HCT116 (cell line): Measurements from ENCODE around the gene RNF152. TPM values are rescaled to one million over a fixed set of nuclear protein-coding genes. Genes with fewer than 3 reads are reported as not detected.

Experiments
- ATAC-seq: fragments of 200-7000 bp; cut with Tn5 transposase; 2 replicates; pipeline ENCODE4 v1.9.1; 2020; ENCODE audit warnings: mild to moderate bottlenecking, moderate library complexity
- Bru-seq: library from RNA; stranded (reverse); fragments of 400-500 nt; gene quantifications from one replicate; lab custom pipeline; 2021; lab: Mats Ljungman, UMichigan
- BruChase-seq, 2 experiments: library from RNA; stranded (reverse); fragments of 400-500 nt; gene quantifications; one replicate each; lab custom pipeline; 2021; lab: Mats Ljungman, UMichigan
- BruUV-seq: library from RNA; stranded (reverse); fragments of 400-500 nt; replicated peaks from 2 replicates; lab custom pipeline; 2021; lab: Mats Ljungman, UMichigan
- CTCF ChIA-PET: fragments of 300-600 bp; sonication (Branson Sonifier 250); formaldehyde crosslinking; loops from one replicate; lab custom pipeline; 2021; ENCODE audit warnings: antibody characterized with exemption; lab: Charles Lee
- POLR2A ChIA-PET: fragments of 300-600, 350-600 bp; sonication (Branson Sonifier 250); formaldehyde crosslinking; loops from one replicate; lab custom pipeline; 2021; ENCODE audit warnings: antibody characterized with exemption; lab: Charles Lee
- RAD21 ChIA-PET, 2 experiments: fragments of 300-600 bp; sonication (Branson Sonifier 250); formaldehyde crosslinking; loops; one replicate each; lab custom pipeline; 2023; ENCODE audit warnings: low total read pairs in 2 of 2; ENCODE audit not compliant: uncharacterized antibody in 2 of 2, unreplicated experiment in 2 of 2, low non-redundant PET in 1 of 2; lab: Charles Lee
- DNase-seq: peaks from one replicate; pipeline ENCODE4 v3.0.0-alpha.2; 2010; ENCODE audit warnings: low read depth, low spot score
- H2AFZ ChIP-seq: fragments of 200-600 bp; shearing (Covaris generic), sonication (generic); 2 replicates; pipeline ENCODE4 v1.6.1; 2017; ENCODE audit warnings: low read depth, mixed run types, mixed read lengths, antibody characterized with exemption, low read length; ENCODE audit not compliant: poor library complexity, severe bottlenecking
- H3K27ac ChIP-seq: 2 replicates; pipeline ENCODE4 v1.5.1; 2012; ENCODE audit warnings: low read depth, low read length
- H3K27me3 ChIP-seq: fragments of 200-600 bp; sonication (generic); 2 replicates; pipeline ENCODE4 v1.6.1; 2016; ENCODE audit warnings: mixed run types, low read length, mixed read lengths; ENCODE audit not compliant: insufficient read depth
- H3K36me3 ChIP-seq, 2 experiments: fragments of 200-500 bp in 1 of 2; fragments of 200-600 bp in 1 of 2; sonication (Bioruptor generic) in 1 of 2; sonication (generic) in 1 of 2; 2 replicates each; pipeline versions ENCODE4 v1.5.1 to v1.6.1; 2014 to 2016; ENCODE audit warnings: low read length in 2 of 2, inconsistent platforms in 1 of 2, mixed read lengths in 1 of 2, mixed run types in 1 of 2; ENCODE audit not compliant: insufficient read depth in 2 of 2, control insufficient read depth in 1 of 2
- H3K4me1 ChIP-seq, 2 experiments: fragments of 200-600 bp in 1 of 2; sonication (generic) in 1 of 2; 2 replicates each; pipeline versions ENCODE4 v1.5.1 to v1.6.1; 2012 to 2017; ENCODE audit warnings: low read length in 2 of 2, inconsistent platforms in 1 of 2, mild to moderate bottlenecking in 1 of 2, mixed read lengths in 1 of 2, mixed run types in 1 of 2, moderate library complexity in 1 of 2; ENCODE audit not compliant: insufficient read depth in 2 of 2, control insufficient read depth in 1 of 2
- H3K4me2 ChIP-seq: fragments of 200-600 bp; sonication (generic); 2 replicates; pipeline ENCODE4 v1.6.1; 2017; ENCODE audit warnings: mixed run types, low read length, mixed read lengths
- H3K4me3 ChIP-seq, 2 experiments: fragments of 200-600 bp in 1 of 2; sonication (generic) in 1 of 2; replicated peaks in 1 of 2; 2 replicates each; pipeline ENCODE4 v1.5.1; 2011 to 2016; ENCODE audit warnings: low read length in 2 of 2, control low read depth in 1 of 2, low read depth in 1 of 2, mild to moderate bottlenecking in 1 of 2, mixed read lengths in 1 of 2, mixed run types in 1 of 2
- H3K79me2 ChIP-seq: fragments of 200-600 bp; sonication (generic); 2 replicates; pipeline ENCODE4 v1.6.1; 2017; ENCODE audit warnings: mild to moderate bottlenecking, mixed run types, low read length, moderate library complexity, mixed read lengths; ENCODE audit not compliant: insufficient read depth
- H3K9ac ChIP-seq: fragments of 200-600 bp; sonication (generic); 2 replicates; pipeline ENCODE4 v1.6.1; 2016; ENCODE audit warnings: low read length, mixed read lengths
- H3K9me2 ChIP-seq: fragments of 200-600 bp; sonication (generic), shearing (Covaris generic); 2 replicates; pipeline ENCODE4 v1.6.1; 2017; ENCODE audit warnings: mixed run types, mild to moderate bottlenecking, moderate library complexity; ENCODE audit not compliant: insufficient read depth
- H3K9me3 ChIP-seq, 2 experiments: fragments of 200-500 bp in 1 of 2; fragments of 200-600 bp in 1 of 2; sonication (Bioruptor generic) in 1 of 2; sonication (generic) in 1 of 2; 2 replicates each; pipeline ENCODE4 v1.6.1; 2014 to 2017; ENCODE audit warnings: low read length in 2 of 2, mixed read lengths in 2 of 2, inconsistent platforms in 1 of 2, low read depth in 1 of 2, mild to moderate bottlenecking in 1 of 2, mixed run types in 1 of 2, moderate library complexity in 1 of 2; ENCODE audit not compliant: control insufficient read depth in 1 of 2, insufficient read depth in 1 of 2
- H4K20me1 ChIP-seq: fragments of 200-600 bp; sonication (generic), shearing (Covaris generic); 2 replicates; pipeline ENCODE4 v1.6.1; 2017; ENCODE audit warnings: mixed run types, mild to moderate bottlenecking, moderate library complexity; ENCODE audit not compliant: insufficient read depth
- CEBPB ChIP-seq: IDR thresholded peaks from 2 replicates; pipeline ENCODE4 v1.6.1; 2012; ENCODE audit warnings: low read depth
- EZH2 ChIP-seq: fragments of 200-600 bp; sonication (generic); IDR thresholded peaks from 2 replicates; pipeline ENCODE4 v1.6.1; 2017; ENCODE audit warnings: antibody characterized with exemption, mixed run types
- JUND ChIP-seq: IDR thresholded peaks from 2 replicates; pipeline ENCODE4 v1.6.1; 2012
- ZFX ChIP-seq: fragments of 450-650 bp; IDR thresholded peaks from 2 replicates; pipeline ENCODE4 v1.6.1; 2017
- ZNF274 ChIP-seq: fragments of 200-500 bp; sonication (Bioruptor generic); IDR thresholded peaks from 2 replicates; pipeline ENCODE4 v1.6.1; 2014; ENCODE audit warnings: mild to moderate bottlenecking, low read depth, low read length, inconsistent platforms
- intact Hi-C: fragments of 100-400 bp; cut with micrococcal nuclease; formaldehyde crosslinking; loops from 2 replicates; pipeline ENCODE4 v1.10.0; 2022
- long read RNA-seq: library from polyadenylated mRNA; unstranded; transcript quantifications from one replicate; pipeline ENCODE4 v2.0.0, GENCODE V29; 2021; ENCODE audit not compliant: unreplicated experiment
- polyA plus RNA-seq: library from polyadenylated mRNA; unstranded; fragments of >200 nt; gene quantifications from 2 replicates; pipeline ENCODE4 v1.2.1, GENCODE V29; 2012; ENCODE audit warnings: missing spikeins
- total RNA-seq: library from RNA; stranded (reverse); gene quantifications from one replicate; pipeline ENCODE4 v1.2.1, GENCODE V29; 2021; ENCODE audit not compliant: unreplicated experiment
- TF ChIP-seq, protein P1 (sequence below): IDR thresholded peaks from 2 replicates; pipeline ENCODE4 v1.6.1; 2011; ENCODE audit warnings: mild to moderate bottlenecking, low read length, moderate library complexity; ENCODE audit not compliant: insufficient replicate concordance; ENCODE audit errors: extremely low read depth

The RNF152 gene, protein sequence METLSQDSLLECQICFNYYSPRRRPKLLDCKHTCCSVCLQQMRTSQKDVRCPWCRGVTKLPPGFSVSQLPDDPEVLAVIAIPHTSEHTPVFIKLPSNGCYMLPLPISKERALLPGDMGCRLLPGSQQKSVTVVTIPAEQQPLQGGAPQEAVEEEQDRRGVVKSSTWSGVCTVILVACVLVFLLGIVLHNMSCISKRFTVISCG
- total RNA-seq (0.47 TPM), Bru-seq, nascent RNA (percentile 20 among the genes with signal in this experiment), BruChase-seq, experiment 1, labeled RNA remaining after a 6-hour chase (percentile 21 among the genes with signal in this experiment), BruChase-seq, experiment 2, labeled RNA remaining after a 2-hour chase (percentile 24 among the genes with signal in this experiment)
- polyA plus RNA-seq, result 0.21 and 0.26 TPM in 2 replicates
- long read RNA-seq, result 0 reads

- no peak within 1 kb of the TSS for H2AFZ ChIP-seq
These were observed at the start of gene RNF152 for GRCh38 chr18:61892683-61893308. Gene RNF152 (minus strand): TSS chr18:61893007. CDS start chr18:61816463, 76,544 bp downstream.

More at GRCh38 chr18:61892683-61893308, at the start of gene RNF152:
- H3K9me2 ChIP-seq, result no peaks in the 10 kb centered on the region
- peak within 1 kb of the TSS; percentile 84 for H3K4me2 ChIP-seq
- RAD21 ChIA-PET, result no interaction called here
- TF ChIP-seq EZH2 (no peak), CEBPB (no peak), ZFX (no peak), JUND (no peak), ZNF274 (no peak)
- TF ChIP-seq, protein P1, sequence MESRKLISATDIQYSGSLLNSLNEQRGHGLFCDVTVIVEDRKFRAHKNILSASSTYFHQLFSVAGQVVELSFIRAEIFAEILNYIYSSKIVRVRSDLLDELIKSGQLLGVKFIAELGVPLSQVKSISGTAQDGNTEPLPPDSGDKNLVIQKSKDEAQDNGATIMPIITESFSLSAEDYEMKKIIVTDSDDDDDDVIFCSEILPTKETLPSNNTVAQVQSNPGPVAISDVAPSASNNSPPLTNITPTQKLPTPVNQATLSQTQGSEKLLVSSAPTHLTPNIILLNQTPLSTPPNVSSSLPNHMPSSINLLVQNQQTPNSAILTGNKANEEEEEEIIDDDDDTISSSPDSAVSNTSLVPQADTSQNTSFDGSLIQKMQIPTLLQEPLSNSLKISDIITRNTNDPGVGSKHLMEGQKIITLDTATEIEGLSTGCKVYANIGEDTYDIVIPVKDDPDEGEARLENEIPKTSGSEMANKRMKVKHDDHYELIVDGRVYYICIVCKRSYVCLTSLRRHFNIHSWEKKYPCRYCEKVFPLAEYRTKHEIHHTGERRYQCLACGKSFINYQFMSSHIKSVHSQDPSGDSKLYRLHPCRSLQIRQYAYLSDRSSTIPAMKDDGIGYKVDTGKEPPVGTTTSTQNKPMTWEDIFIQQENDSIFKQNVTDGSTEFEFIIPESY, result no peak
- TF ChIP-seq, all 23 proteins: peak for 0
- H3K9me3 ChIP-seq, result no peaks in the 10 kb centered on the region
- no peaks in the 10 kb centered on the region for H3K79me2 ChIP-seq
- DNase-seq (no peak), ATAC-seq (no peak)
- H3K27me3 ChIP-seq, result peaks cover 8% of the 10 kb centered on the region; the same call in 1 of the 2 replicates
- ChIA-PET POLR2A (no interaction called here), CTCF (no interaction called here)
- no peak within 1 kb of the TSS for H3K9ac ChIP-seq
- no peaks in the 10 kb centered on the region for H4K20me1 ChIP-seq
- no TSS peak for BruUV-seq
- peaks cover 0 to 15% of the 10 kb centered on the region in 2 experiments; a peak in 1 of 4 replicates for H3K4me1 ChIP-seq
- peak within 1 kb of the TSS; percentile 48 to 61 for H3K4me3 ChIP-seq
- H3K36me3 ChIP-seq, result no peaks in the 10 kb centered on the region
- H3K27ac ChIP-seq, result no peak within 1 kb of the TSS
- intact Hi-C loops, result loop anchor here (5.0 kb wide), 1 partner anchor 310 kb away; no protein-coding TSS in a partner anchor
